GM12878 (cell line): ENCODE measurements around the gene ULBP3. TPM values are rescaled to one million over a fixed set of nuclear protein-coding genes. Genes with fewer than 3 reads are reported as not detected.

Experiments used
- ATAC-seq: fragments of 200-7000 bp; cut with Tn5 transposase; 3 replicates; pipeline ENCODE4 v1.9.1; 2020; ENCODE audit warnings: mild to moderate bottlenecking, moderate library complexity
- BruUV-seq: library from RNA; stranded (reverse); fragments of 400-500 nt; replicated peaks from 2 replicates; lab custom pipeline; 2021; lab: Mats Ljungman, UMichigan
- CTCF ChIA-PET: fragments of 300-600 bp; sonication (Branson Sonifier 250); formaldehyde crosslinking; extraction: SDS; loops from one replicate; lab custom pipeline; 2021; ENCODE audit warnings: inconsistent platforms; lab: Yijun Ruan, JAX
- POLR2A ChIA-PET: fragments of 350-600 bp; formaldehyde crosslinking; extraction: SDS; loops from one replicate; lab custom pipeline; 2021; ENCODE audit warnings: inconsistent platforms; lab: Charles Lee
- RAD21 ChIA-PET: fragments of 300-600 bp; sonication (Branson Sonifier 250); formaldehyde crosslinking; loops from one replicate; lab custom pipeline; 2023; ENCODE audit warnings: antibody characterized with exemption; ENCODE audit not compliant: unreplicated experiment; lab: Charles Lee
- SMC1A ChIA-PET: fragments of 300-600 bp; sonication (Branson Sonifier 250); formaldehyde crosslinking; loops from one replicate; lab custom pipeline; 2023; ENCODE audit not compliant: unreplicated experiment, uncharacterized antibody; lab: Charles Lee
- DNase-seq: peaks from one replicate; pipeline ENCODE4 v3.0.0-alpha.2; 2011; ENCODE audit warnings: low read depth, low spot score
- FAIRE-seq: peaks from 3 replicates; lab custom pipeline; 2011; peaks lifted over from hg19 to GRCh38; lab: Jason Lieb, UNC
- H2AFZ ChIP-seq: 2 replicates; pipeline ENCODE4 v1.6.0; 2011; ENCODE audit warnings: low read depth, low read length, control low read depth; ENCODE audit not compliant: control insufficient read depth
- H3K27ac ChIP-seq: 2 replicates; pipeline ENCODE4 v1.5.1; 2011; ENCODE audit warnings: control low read depth; ENCODE audit not compliant: control insufficient read depth, insufficient read depth
- H3K27me3 ChIP-seq, 2 experiments: replicated peaks in 1 of 2; 2 replicates each; pipeline versions ENCODE4 v1.6.0 to v1.6.1; 2011; ENCODE audit warnings: low read length in 1 of 2; ENCODE audit not compliant: control insufficient read depth in 2 of 2, insufficient read depth in 2 of 2
- H3K36me3 ChIP-seq, 2 experiments: 2 replicates each; pipeline ENCODE4 v1.5.1; 2011; ENCODE audit warnings: low read length in 1 of 2; ENCODE audit not compliant: control insufficient read depth in 2 of 2, insufficient read depth in 2 of 2
- H3K4me1 ChIP-seq: 2 replicates; pipeline ENCODE4 v1.6.1; 2011; ENCODE audit warnings: mild to moderate bottlenecking, low read length, moderate library complexity, mixed read lengths; ENCODE audit not compliant: control insufficient read depth, insufficient read depth
- H3K4me2 ChIP-seq: 2 replicates; pipeline ENCODE4 v1.6.0; 2011; ENCODE audit warnings: control low read depth; ENCODE audit not compliant: control insufficient read depth, insufficient read depth
- H3K4me3 ChIP-seq: fragments of 200-600 bp; sonication (generic); 2 replicates; pipeline ENCODE4 v1.5.1; 2016
- H3K79me2 ChIP-seq: 2 replicates; pipeline ENCODE4 v1.6.0; 2011; ENCODE audit warnings: low read length; ENCODE audit not compliant: control insufficient read depth, insufficient read depth
- H3K9ac ChIP-seq: 2 replicates; pipeline ENCODE4 v1.8.0; 2011; ENCODE audit warnings: low read length, control low read depth, mixed read lengths; ENCODE audit not compliant: control insufficient read depth, insufficient read depth
- H3K9me3 ChIP-seq: replicated peaks from 3 replicates; pipeline ENCODE4 v1.5.1; 2011; ENCODE audit warnings: mild to moderate bottlenecking, low read length; ENCODE audit not compliant: control insufficient read depth, insufficient read depth
- H4K20me1 ChIP-seq: 2 replicates; pipeline ENCODE4 v1.6.0; 2011; ENCODE audit not compliant: control insufficient read depth, insufficient read depth
- KAT2A ChIP-seq: conservative IDR thresholded peaks from 2 replicates; pipeline ENCODE4 v1.6.1; 2011; ENCODE audit warnings: low read depth, low read length; ENCODE audit not compliant: control insufficient read depth
- RCOR1 ChIP-seq: conservative IDR thresholded peaks from 2 replicates; pipeline ENCODE4 v1.6.1; 2012; ENCODE audit warnings: low read depth, low read length, improper control_type of control experiment
- ZSCAN29 ChIP-seq: fragments of 450-650 bp; IDR thresholded peaks from 2 replicates; pipeline ENCODE4 v1.6.1; 2017; ENCODE audit warnings: mild to moderate bottlenecking, moderate library complexity
- WGBS: methylation state at CpG from one replicate; pipeline ENCODE4 v1.1.6; 2016; ENCODE audit warnings: low lambda C conversion rate; ENCODE audit not compliant: insufficient replicate concordance, insufficient coverage; ENCODE audit errors: missing lambda C conversion rate; 5-methylcytosine and 5-hydroxymethylcytosine counted together
- in situ Hi-C: fragments of 300-500 bp; cut with MboI; formaldehyde crosslinking; loops from 9 replicates; pipeline ENCODE4 v1.14.3; 2018; ENCODE audit warnings: mixed read lengths
- intact Hi-C: fragments of 100-400 bp; cut with micrococcal nuclease; formaldehyde crosslinking; loops from one replicate; pipeline ENCODE4 v1.14.2; 2022; ENCODE audit not compliant: unreplicated experiment
- polyA plus RNA-seq, 11 experiments: library from polyadenylated mRNA; depleted of rRNA in 4 of 11; unstranded in 6 of 11; stranded (reverse) in 5 of 11; fragments of >200 nt; fragmentation: Nextera tagmentation in 4 of 11; fragmentation: Illumina TruSeq in 1 of 11; extraction: Ambion mirVana in 4 of 11; extraction: Trizol in 1 of 11; gene quantifications; 1 replicate in 1 of 11; 2 replicates in 10 of 11; pipeline versions ENCODE4 v1.2.1 to v1.2.3, GENCODE V29; 2011 to 2016; ENCODE audit warnings: inconsistent platforms in 2 of 11, missing spikeins in 2 of 11, low read depth in 1 of 11
- total RNA-seq, 4 experiments: library from RNA; depleted of rRNA in 3 of 4; stranded (reverse); fragments of >200 nt in 3 of 4; fragmentation: Illumina TruSeq in 1 of 4; extraction: Trizol in 1 of 4; gene quantifications; 2 replicates each; pipeline versions ENCODE4 v1.2.1 to v1.2.3, GENCODE V29; 2013 to 2021
- TF ChIP-seq, protein P1 (sequence below): IDR thresholded peaks from 2 replicates; pipeline ENCODE4 v1.6.1; 2012; ENCODE audit warnings: improper control_type of control experiment, low read depth, low read length; ENCODE audit not compliant: insufficient replicate concordance

ULBP3 gene
- total and polyA plus RNA-seq, 10 of the 15 experiments (the other 5 are each of a cell fraction or from before 2014, with no cell fraction given), result 0.08 to 0.16 TPM; not detected in 8

DNA sequence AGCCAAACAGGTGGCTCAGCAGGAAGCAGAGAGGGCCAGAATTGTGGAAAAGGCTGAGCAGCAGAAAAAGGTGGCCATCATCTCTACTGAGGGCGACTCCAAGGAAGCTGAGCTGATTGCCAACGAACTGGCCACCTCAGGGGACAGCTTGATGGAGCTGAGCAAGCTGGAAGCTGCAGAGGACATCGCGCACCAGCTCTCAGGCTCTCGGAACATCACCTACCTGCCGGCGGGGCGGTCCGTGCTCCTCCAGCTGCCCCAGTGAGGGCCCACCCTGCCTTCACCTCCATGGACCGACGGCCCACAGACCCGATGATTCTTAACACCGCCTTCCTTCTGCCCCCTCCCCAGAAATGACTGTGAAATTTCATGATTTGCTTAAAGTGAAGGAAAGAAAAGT lies 25.8 kb downstream of the ULBP3 start:
- RAD21 ChIA-PET, result no interaction called here
- POLR2A ChIA-PET, result no interaction called here
- intact Hi-C loops, result no loop called here
- no TSS peak for BruUV-seq
- CTCF ChIA-PET, result no interaction called here
- 56% methylated on average over 13 of the region's 13 CpGs for WGBS
- in situ Hi-C loops, result no loop called here
- no peaks in the 10 kb centered on the region for H3K9me3 ChIP-seq
- H2AFZ ChIP-seq, result no peak overlapping the region
- H3K36me3 ChIP-seq, result no peaks in the 10 kb centered on the region
- no peaks in the 10 kb centered on the region for H3K4me1 ChIP-seq
- H3K9ac ChIP-seq, result no peak overlapping the region
- no peaks in the 10 kb centered on the region for H3K79me2 ChIP-seq
- SMC1A ChIA-PET, result no interaction called here
- peaks cover 0 to 5% of the 10 kb centered on the region in 2 experiments; a peak in 3 of 4 replicates for H3K27me3 ChIP-seq
- no peak overlapping the region for H3K4me3 ChIP-seq
- no peak for ATAC-seq
- TF ChIP-seq, protein P1, sequence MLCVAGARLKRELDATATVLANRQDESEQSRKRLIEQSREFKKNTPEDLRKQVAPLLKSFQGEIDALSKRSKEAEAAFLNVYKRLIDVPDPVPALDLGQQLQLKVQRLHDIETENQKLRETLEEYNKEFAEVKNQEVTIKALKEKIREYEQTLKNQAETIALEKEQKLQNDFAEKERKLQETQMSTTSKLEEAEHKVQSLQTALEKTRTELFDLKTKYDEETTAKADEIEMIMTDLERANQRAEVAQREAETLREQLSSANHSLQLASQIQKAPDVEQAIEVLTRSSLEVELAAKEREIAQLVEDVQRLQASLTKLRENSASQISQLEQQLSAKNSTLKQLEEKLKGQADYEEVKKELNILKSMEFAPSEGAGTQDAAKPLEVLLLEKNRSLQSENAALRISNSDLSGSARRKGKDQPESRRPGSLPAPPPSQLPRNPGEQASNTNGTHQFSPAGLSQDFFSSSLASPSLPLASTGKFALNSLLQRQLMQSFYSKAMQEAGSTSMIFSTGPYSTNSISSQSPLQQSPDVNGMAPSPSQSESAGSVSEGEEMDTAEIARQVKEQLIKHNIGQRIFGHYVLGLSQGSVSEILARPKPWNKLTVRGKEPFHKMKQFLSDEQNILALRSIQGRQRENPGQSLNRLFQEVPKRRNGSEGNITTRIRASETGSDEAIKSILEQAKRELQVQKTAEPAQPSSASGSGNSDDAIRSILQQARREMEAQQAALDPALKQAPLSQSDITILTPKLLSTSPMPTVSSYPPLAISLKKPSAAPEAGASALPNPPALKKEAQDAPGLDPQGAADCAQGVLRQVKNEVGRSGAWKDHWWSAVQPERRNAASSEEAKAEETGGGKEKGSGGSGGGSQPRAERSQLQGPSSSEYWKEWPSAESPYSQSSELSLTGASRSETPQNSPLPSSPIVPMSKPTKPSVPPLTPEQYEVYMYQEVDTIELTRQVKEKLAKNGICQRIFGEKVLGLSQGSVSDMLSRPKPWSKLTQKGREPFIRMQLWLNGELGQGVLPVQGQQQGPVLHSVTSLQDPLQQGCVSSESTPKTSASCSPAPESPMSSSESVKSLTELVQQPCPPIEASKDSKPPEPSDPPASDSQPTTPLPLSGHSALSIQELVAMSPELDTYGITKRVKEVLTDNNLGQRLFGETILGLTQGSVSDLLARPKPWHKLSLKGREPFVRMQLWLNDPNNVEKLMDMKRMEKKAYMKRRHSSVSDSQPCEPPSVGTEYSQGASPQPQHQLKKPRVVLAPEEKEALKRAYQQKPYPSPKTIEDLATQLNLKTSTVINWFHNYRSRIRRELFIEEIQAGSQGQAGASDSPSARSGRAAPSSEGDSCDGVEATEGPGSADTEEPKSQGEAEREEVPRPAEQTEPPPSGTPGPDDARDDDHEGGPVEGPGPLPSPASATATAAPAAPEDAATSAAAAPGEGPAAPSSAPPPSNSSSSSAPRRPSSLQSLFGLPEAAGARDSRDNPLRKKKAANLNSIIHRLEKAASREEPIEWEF, result no peak
- TF ChIP-seq ZSCAN29 (no peak), KAT2A (no peak), RCOR1 (no peak)
- TF ChIP-seq, all 136 proteins: peak for 0
- Histone ChIP-seq H4K20me1 (no peaks in the 10 kb centered on the region), H3K4me2 (no peak overlapping the region), H3K27ac (no peak overlapping the region)
- DNase-seq (no peak), FAIRE-seq (no peak)
